Sigmoid colon (tissue), 7 donors: ENCODE data around the gene LSM12. TPM values are rescaled to one million over a fixed set of nuclear protein-coding genes. Genes with fewer than 3 reads are reported as not detected.

ENCODE experiments used
- DNase-seq: peaks from one replicate; pipeline ENCODE4 v3.0.0-alpha.2; 2019
- H3K27ac ChIP-seq, 4 donors: fragments of 200-600 bp; sonication (generic); one replicate each; pipeline ENCODE4 v1.5.1; 2016 to 2019; ENCODE audit warnings: mild to moderate bottlenecking in 1 of 4
- H3K27me3 ChIP-seq, 3 donors: fragments of 200-600 bp; sonication (generic); one replicate each; pipeline ENCODE4 v1.5.1; 2019; ENCODE audit warnings: mild to moderate bottlenecking in 1 of 3
- H3K36me3 ChIP-seq, 4 donors: fragments of 200-600 bp; sonication (generic); one replicate each; pipeline ENCODE4 v1.5.1; 2016 to 2019
- H3K4me1 ChIP-seq, 4 donors: fragments of 200-600 bp; sonication (generic); one replicate each; pipeline ENCODE4 v1.5.1; 2017 to 2019
- H3K4me3 ChIP-seq, 4 donors: fragments of 200-600 bp; sonication (generic); one replicate each; pipeline ENCODE4 v1.5.1; 2017 to 2019; ENCODE audit warnings: mild to moderate bottlenecking in 2 of 4, moderate library complexity in 1 of 4
- H3K9me3 ChIP-seq, 4 donors: fragments of 200-600 bp in 3 of 4; sonication (generic) in 3 of 4; one replicate each; pipeline versions ENCODE4 v1.5.1 to v1.6.1; 2013 to 2019
- EP300 ChIP-seq, 4 donors: sonication (generic); formaldehyde crosslinking; IDR thresholded peaks; one replicate each; pipeline ENCODE4 v1.6.1; 2017; ENCODE audit warnings: antibody characterized with exemption in 4 of 4
- POLR2A ChIP-seq, 2 donors: fragments of 450-650 bp; IDR thresholded peaks; one replicate each; pipeline ENCODE4 v1.6.1; 2016; ENCODE audit warnings: antibody characterized with exemption in 2 of 2, mild to moderate bottlenecking in 2 of 2, moderate library complexity in 2 of 2
- POLR2AphosphoS5 ChIP-seq, 4 donors: sonication (generic); formaldehyde crosslinking; IDR thresholded peaks; one replicate each; pipeline ENCODE4 v1.6.1; 2017; ENCODE audit warnings: antibody characterized with exemption in 4 of 4
- WGBS, 2 donors: extraction: QIAGEN DNeasy Blood & Tissue Kit; methylation state at CpG; one replicate each; pipeline ENCODE4 v1.1.7; 2013; 5-methylcytosine and 5-hydroxymethylcytosine counted together
- intact Hi-C: fragments of 100-400 bp; cut with DNase I; formaldehyde crosslinking; loops from one replicate; pipeline ENCODE4 v1.15.1; 2023
- polyA plus RNA-seq, 3 donors: library from polyadenylated mRNA; stranded (reverse); fragments of 200-250 nt; gene quantifications; one replicate each; pipeline ENCODE4 v1.2.3, GENCODE V29; 2013
- total RNA-seq, 4 donors: library from RNA; depleted of rRNA; stranded (reverse); fragments of >200 nt; gene quantifications; one replicate each; pipeline ENCODE4 v1.1.0, GENCODE V29; 2016
- TF ChIP-seq, protein P1 (sequence below), 4 experiments: fragments of 450-650 bp in 3 of 4; fragments of 200-600 bp in 1 of 4; IDR thresholded peaks; one replicate each; pipeline ENCODE4 v1.5.1; 2016 to 2019; ENCODE audit warnings: antibody characterized with exemption in 4 of 4, mild to moderate bottlenecking in 3 of 4, moderate library complexity in 2 of 4
- donor health status: healthy with polysubstance abuse.
- donor health status: Bipolar disorder and iron deficiency.
- donor health status: healthy.

The LSM12 gene
- total and polyA plus RNA-seq, 7 donors, result 28.8 to 46.9 (median 37.9) TPM

DNA sequence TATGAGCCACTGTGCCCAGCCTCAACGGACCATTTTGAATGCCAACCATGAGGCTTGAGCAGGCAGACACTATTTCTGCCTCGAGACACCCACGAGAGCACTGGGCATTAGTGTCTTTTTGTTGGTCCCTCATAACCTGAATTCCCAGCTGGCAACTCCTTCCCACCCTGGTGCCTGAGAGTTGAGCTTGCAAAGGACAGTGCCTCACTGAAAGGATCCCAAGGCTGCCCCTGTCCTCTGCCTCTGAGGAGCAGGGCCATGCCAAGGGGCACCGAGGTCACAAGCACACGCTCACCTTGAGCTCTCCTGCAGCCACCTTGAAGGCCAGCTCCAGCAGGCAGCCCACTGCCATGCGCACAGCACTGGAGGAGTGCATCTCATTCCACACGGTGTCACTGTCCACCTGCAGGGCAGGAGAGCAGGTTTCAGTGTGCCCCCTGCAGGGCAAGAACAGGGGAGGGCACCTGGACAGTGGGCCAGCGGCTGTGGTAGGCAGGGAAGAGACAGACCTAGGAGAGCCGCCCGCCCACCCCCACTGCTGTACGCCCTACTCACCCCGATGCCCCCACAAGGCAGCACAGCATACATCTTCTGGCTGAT, 16.9 kb upstream of the LSM12 start:
- 84 to 86% methylated on average over 12 of the region's 12 CpGs for WGBS, 2 donors
- intact Hi-C loops, result loop anchor here (5.0 kb wide), 1 partner anchor 839 kb away; no protein-coding TSS in a partner anchor
- H3K27me3 ChIP-seq, result no peaks in the 10 kb centered on the region
- TF ChIP-seq POLR2A (IDR thresholded peaks at IDR 0.05), result no peak
- TF ChIP-seq, protein P1, sequence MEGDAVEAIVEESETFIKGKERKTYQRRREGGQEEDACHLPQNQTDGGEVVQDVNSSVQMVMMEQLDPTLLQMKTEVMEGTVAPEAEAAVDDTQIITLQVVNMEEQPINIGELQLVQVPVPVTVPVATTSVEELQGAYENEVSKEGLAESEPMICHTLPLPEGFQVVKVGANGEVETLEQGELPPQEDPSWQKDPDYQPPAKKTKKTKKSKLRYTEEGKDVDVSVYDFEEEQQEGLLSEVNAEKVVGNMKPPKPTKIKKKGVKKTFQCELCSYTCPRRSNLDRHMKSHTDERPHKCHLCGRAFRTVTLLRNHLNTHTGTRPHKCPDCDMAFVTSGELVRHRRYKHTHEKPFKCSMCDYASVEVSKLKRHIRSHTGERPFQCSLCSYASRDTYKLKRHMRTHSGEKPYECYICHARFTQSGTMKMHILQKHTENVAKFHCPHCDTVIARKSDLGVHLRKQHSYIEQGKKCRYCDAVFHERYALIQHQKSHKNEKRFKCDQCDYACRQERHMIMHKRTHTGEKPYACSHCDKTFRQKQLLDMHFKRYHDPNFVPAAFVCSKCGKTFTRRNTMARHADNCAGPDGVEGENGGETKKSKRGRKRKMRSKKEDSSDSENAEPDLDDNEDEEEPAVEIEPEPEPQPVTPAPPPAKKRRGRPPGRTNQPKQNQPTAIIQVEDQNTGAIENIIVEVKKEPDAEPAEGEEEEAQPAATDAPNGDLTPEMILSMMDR (IDR thresholded peaks at IDR 0.05), result no peak
- TF ChIP-seq EP300 (IDR thresholded peaks at IDR 0.05), result no peak
- no peak overlapping the region for H3K27ac ChIP-seq
- H3K4me1 ChIP-seq, result peaks cover 0 to 19% (median 15%) of the 10 kb centered on the region in 4 donors
- no peaks in the 10 kb centered on the region for H3K9me3 ChIP-seq
- H3K4me3 ChIP-seq, result no peak overlapping the region
- no peak for DNase-seq
- H3K36me3 ChIP-seq, result peaks cover 28 to 88% (median 56%) of the 10 kb centered on the region in 4 donors

DNA sequence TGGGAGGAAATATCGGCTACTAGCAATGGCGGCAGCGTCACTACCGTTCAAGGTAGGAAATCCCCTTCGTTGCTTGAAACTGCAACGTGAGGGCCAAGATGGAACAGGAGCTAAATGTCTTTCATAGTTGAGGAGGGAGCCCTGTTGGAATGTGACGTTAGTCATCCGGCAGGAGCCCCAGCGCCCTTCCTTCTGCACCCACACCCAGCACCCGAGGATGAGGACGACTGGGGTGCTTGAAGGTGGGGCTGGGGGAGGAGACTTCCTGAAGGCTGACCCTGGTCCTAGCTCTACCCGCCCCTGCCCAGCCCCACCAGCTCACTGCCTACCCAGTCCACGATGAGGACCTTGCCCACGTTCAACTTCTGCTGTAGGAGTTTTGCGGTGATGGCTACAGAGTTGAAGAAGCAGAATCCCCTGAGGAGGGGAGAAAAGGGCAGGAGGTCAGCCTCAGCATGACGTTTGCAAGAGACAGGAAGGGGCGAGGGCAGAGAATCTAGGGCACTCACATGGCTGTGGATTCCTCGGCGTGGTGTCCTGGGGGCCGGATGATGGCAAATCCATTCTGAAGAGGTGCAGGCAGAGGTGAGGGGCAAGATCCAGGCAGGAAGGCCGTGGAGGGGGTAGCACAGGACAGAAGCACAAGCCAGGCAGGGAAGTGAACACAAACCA, 15.9 kb upstream of the LSM12 start:
- H3K27ac ChIP-seq, result no peak overlapping the region
- no peak overlapping the region for H3K4me3 ChIP-seq
- WGBS, 2 donors, result 88 to 90% methylated on average over 21 of the region's 21 CpGs
- H3K4me1 ChIP-seq, result peaks cover 0 to 16% (median 13%) of the 10 kb centered on the region in 4 donors
- peaks cover 31 to 90% (median 60%) of the 10 kb centered on the region in 4 donors for H3K36me3 ChIP-seq
- intact Hi-C loops, result loop anchor here (5.0 kb wide), 1 partner anchor 840 kb away; no protein-coding TSS in a partner anchor
- no peak for TF ChIP-seq POLR2AphosphoS5 (IDR thresholded peaks at IDR 0.05)
- TF ChIP-seq POLR2A (IDR thresholded peaks at IDR 0.05), result no peak
- TF ChIP-seq, protein P1 (IDR thresholded peaks at IDR 0.05), result no peak
- TF ChIP-seq EP300 (IDR thresholded peaks at IDR 0.05), result no peak
- no peak for DNase-seq
- H3K9me3 ChIP-seq, result no peaks in the 10 kb centered on the region
- no peaks in the 10 kb centered on the region for H3K27me3 ChIP-seq

DNA sequence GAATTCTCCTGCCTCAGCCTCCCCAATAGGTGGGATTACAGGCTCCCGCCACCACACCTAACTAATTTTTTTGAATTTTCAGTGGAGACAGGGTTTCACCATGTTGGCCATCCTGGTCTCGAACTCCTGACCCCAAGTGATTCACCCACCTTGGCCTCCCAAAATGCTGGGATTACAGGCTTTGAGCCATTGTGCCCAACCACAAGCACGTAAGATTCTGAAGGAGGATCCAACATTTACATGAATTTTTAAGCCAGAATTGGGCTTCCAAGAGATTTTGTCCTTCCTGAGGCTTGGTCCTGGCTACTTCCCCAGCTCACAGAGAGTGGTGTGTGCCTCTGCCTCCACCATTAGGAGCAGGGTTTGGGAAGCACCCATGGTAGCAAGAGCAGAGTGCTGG, 15.2 kb upstream of the LSM12 start:
- intact Hi-C loops, result loop anchor here (5.0 kb wide), 1 partner anchor 841 kb away; no protein-coding TSS in a partner anchor
- H3K27ac ChIP-seq, result no peak overlapping the region
- H3K9me3 ChIP-seq, result no peaks in the 10 kb centered on the region
- peaks cover 31 to 97% (median 66%) of the 10 kb centered on the region in 4 donors for H3K36me3 ChIP-seq
- peaks cover 0 to 9% (median 6%) of the 10 kb centered on the region in 4 donors for H3K4me1 ChIP-seq
- DNase-seq, result no peak
- 95 to 97% methylated on average over 3 of the region's 3 CpGs for WGBS, 2 donors
- no peaks in the 10 kb centered on the region for H3K27me3 ChIP-seq
- no peak for TF ChIP-seq EP300 (IDR thresholded peaks at IDR 0.05)
- TF ChIP-seq, protein P1 (IDR thresholded peaks at IDR 0.05), result no peak
- TF ChIP-seq POLR2AphosphoS5 (IDR thresholded peaks at IDR 0.05), result no peak
- TF ChIP-seq POLR2A (IDR thresholded peaks at IDR 0.05), result no peak
- H3K4me3 ChIP-seq, result no peak overlapping the region

DNA sequence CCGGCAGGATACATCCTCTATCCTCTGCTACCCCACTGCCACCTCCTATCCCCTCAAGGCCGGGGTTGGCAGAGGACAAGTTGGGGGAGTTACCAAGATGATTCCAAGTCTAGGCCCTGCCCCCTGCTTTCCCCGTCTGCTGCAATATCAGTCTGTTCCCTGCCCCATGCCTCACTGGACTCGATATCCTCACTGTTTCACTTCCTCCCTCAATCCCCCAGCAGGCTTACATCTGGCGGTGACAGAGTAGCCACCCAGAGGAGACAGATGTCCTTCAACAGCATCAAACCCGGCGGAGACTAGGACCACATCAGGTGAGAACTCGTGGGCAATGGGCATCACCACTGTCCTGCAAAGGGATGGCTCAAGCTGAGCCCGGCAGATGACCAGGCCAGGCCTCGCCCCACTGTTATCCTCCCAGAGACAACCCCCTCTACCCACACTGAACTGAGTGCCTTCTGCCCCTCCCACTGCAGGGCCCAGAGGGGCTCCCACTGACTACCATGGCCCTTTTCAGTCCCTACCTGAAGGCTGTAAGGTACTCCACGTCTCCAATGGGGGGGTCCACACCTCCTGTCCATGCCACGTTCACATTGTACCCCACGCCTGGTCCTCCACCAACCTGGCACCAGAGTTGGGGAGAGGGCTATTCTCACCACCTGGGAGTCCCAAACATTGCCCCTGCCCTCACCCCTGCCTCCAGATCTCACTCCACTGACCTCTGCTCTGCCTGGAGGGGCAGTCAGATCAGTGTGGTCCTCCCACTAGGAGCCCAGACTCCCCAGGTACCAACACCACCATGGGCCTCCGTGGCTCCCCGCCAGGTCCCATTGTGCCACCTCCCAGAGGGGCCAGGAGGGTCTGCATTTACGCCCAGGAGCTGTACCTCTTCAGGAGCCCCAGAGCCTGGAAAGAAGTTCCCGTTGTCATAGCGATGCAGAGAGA, 13.7 kb upstream of the LSM12 start:
- Histone ChIP-seq H3K27me3 (no peaks in the 10 kb centered on the region), H3K4me1 (no peaks in the 10 kb centered on the region), H3K4me3 (no peak overlapping the region), H3K9me3 (no peaks in the 10 kb centered on the region), H3K36me3 (peaks cover 30 to 98% (median 80%) of the 10 kb centered on the region in 4 donors), H3K27ac (no peak overlapping the region)
- intact Hi-C loops, result loop anchor here (5.0 kb wide), 1 partner anchor 842 kb away; no protein-coding TSS in a partner anchor
- no peak for DNase-seq
- WGBS, 2 donors, result 88 to 89% methylated on average over 18 of the region's 18 CpGs
- TF ChIP-seq, protein P1 (IDR thresholded peaks at IDR 0.05), result no peak
- TF ChIP-seq POLR2AphosphoS5 (IDR thresholded peaks at IDR 0.05) (no peak), EP300 (IDR thresholded peaks at IDR 0.05) (no peak), POLR2A (IDR thresholded peaks at IDR 0.05) (no peak)
